Activated naive CD4-positive, alpha-beta T cell treated with anti-CD3 and anti-CD28 coated beads, Interleukin-2, amount 50 U/mL, for 72 hours (primary cell): ENCODE measurements around the gene JPH3. TPM values are rescaled to one million over a fixed set of nuclear protein-coding genes. Genes with fewer than 3 reads are reported as not detected.
A peak's percentile ranks its signal among the peaks of the same experiment; 100 is the strongest.
"Not testable (repeated sequence)": the region's sequence is repeated elsewhere in the genome, so short reads cannot be mapped to it uniquely, and the experiment has no call there.

Experiments used
- ATAC-seq, 2 donors: fragments of 150-1000 bp; cut with Tn5 transposase; 2 replicates each; pipeline ENCODE4 v1.10.0; 2021; ENCODE audit warnings: mild to moderate bottlenecking in 2 of 2, moderate library complexity in 2 of 2
- DNase-seq, 2 donors: peaks; one replicate each; pipeline ENCODE4 v3.0.0; 2021 to 2022; ENCODE audit warnings: low spot score in 2 of 2
- H3K27ac Mint-ChIP-seq, 2 donors: one replicate each; pipeline ENCODE4 v1.8.0; 2022; ENCODE audit warnings: mild to moderate bottlenecking in 2 of 2, mixed read lengths in 2 of 2
- H3K36me3 Mint-ChIP-seq, 2 donors: one replicate each; pipeline ENCODE4 v1.8.0; 2022; ENCODE audit warnings: mixed read lengths in 2 of 2
- H3K9me3 Mint-ChIP-seq, 2 donors: one replicate each; pipeline ENCODE4 v1.8.0; 2022; ENCODE audit warnings: mixed read lengths in 2 of 2
- total RNA-seq, 2 donors: library from RNA; stranded (reverse); gene quantifications; one replicate each; pipeline ENCODE4 v1.2.3, GENCODE V29; 2022

The JPH3 gene
- total RNA-seq, 2 donors from 2014 or later = 0.37 TPM; not detected in 1

- DNase-seq = no peak
- Mint-ChIP-seq H3K9me3 (no peaks in the 10 kb centered on the region), H3K27ac (no peak overlapping the region)
Measured at GRCh38 chr16:87569601-87570571, 32.4 kb upstream of the JPH3 start.

GRCh38 chr16:87570572-87570937, 31.8 kb upstream of the JPH3 start:
- Mint-ChIP-seq H3K9me3 (no peaks in the 10 kb centered on the region), H3K36me3 (no peaks in the 10 kb centered on the region)
- DNase-seq = no peak

More at GRCh38 chr16:87569601-87570571, 32.4 kb upstream of the JPH3 start:
- ATAC-seq = no peak
- no peaks in the 10 kb centered on the region for H3K36me3 Mint-ChIP-seq

DNA sequence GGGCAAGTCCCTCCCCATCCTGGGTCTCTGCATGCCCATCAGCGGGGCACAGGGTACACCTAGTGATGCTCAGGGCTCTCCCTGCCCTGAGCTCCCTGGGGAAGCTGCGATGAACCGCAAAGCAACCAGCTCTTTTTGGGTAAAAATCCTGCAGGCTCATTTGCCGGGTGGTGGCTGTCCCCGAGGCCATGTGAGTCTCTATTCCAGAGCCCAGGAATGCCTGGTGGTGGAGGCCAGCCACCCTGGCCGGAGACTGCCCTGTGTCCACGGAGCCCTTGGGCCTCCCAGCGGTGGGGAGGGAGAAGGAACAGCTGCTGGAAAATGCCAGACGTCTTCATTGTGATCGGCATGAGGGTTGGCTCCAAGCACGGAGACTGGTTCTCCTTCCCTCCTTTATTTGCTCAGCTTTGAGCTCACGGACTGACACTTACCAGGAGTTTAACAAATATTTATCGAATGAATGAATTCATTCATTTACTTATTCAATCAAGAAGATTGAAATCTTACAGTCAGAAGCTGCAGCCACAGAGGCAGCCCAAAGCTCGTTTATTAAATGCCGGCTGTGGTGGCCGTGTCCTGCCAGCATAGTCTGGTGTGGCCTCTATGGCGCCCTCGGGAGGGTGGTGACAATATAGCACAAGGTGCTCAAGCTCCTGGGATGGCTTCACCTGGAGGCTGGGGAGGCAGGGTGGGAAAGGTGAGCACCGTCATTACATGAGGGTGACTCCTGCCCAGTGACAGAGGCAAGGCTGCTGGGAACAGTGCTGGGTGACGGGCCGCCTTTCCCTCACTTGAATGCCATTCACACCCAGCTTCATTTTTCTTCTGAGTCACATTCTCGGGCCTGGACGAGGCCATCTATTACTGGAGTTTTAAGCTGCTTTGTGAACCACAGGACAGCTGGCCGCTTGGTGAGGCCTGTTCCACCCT, 31.1 kb upstream of the JPH3 start:
- H3K36me3 Mint-ChIP-seq = no peaks in the 10 kb centered on the region
- no peaks in the 10 kb centered on the region for H3K9me3 Mint-ChIP-seq
- DNase-seq = peak in 1 of 2 donors; percentile 41
- ATAC-seq = peak in 1 of 2 donors; percentile 54
- H3K27ac Mint-ChIP-seq = no peak overlapping the region

More at GRCh38 chr16:87570572-87570937, 31.8 kb upstream of the JPH3 start:
- no peak overlapping the region for H3K27ac Mint-ChIP-seq
- ATAC-seq = no peak

- DNase-seq = no peak
Measured at GRCh38 chr16:87571868-87572244, 30.5 kb upstream of the JPH3 start.

GRCh38 chr16:87572959-87573358, 29.3 kb upstream of the JPH3 start:
- ATAC-seq = no peak
- no peaks in the 10 kb centered on the region for H3K9me3 Mint-ChIP-seq
- H3K27ac Mint-ChIP-seq = no peak overlapping the region
- H3K36me3 Mint-ChIP-seq = no peaks in the 10 kb centered on the region
- DNase-seq = no peak

More at GRCh38 chr16:87571868-87572244, 30.5 kb upstream of the JPH3 start:
- Mint-ChIP-seq H3K9me3 (no peaks in the 10 kb centered on the region), H3K36me3 (no peaks in the 10 kb centered on the region), H3K27ac (no peak overlapping the region)
- no peak for ATAC-seq

DNA sequence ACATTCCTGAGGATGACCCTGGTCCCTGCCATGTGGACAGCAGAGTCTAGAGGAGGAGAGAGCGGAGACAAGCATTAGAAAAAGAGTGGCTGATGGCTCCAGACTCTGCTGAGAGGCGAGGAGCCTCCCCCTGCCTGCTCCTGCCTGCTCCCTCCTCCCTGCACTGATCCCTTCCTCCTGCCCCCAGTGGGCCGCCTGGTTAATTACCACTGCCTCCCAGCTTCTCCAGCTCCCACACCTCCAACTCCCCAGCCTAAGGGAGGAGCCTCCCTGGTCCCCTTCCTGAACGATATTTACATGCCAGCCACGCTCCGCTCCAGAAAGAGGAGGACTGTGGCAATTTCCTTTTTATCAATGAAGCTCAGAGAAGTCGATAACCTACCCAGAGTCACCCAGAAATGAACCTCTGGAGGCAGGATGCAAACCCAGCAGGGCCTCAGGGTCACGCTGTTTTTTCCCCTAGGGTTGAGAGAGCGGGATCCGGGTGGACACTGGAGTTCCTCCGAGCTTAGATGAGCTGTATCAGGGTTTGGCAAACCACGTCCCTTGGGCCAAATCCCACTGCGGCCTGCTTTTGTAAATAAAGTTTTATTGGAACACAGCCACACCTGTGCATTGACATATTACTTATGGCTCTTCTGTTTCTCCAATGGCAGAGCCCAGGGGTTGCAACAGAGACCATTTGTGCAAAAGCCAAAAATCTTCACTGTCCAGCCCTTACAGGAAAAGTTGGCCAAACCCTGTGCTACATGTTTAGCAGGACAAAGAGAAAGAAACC, 27.1 kb upstream of the JPH3 start:
- DNase-seq (no peak), ATAC-seq (no peak)
- H3K9me3 Mint-ChIP-seq = no peaks in the 10 kb centered on the region
- no peak overlapping the region for H3K27ac Mint-ChIP-seq
- H3K36me3 Mint-ChIP-seq = no peaks in the 10 kb centered on the region

DNA sequence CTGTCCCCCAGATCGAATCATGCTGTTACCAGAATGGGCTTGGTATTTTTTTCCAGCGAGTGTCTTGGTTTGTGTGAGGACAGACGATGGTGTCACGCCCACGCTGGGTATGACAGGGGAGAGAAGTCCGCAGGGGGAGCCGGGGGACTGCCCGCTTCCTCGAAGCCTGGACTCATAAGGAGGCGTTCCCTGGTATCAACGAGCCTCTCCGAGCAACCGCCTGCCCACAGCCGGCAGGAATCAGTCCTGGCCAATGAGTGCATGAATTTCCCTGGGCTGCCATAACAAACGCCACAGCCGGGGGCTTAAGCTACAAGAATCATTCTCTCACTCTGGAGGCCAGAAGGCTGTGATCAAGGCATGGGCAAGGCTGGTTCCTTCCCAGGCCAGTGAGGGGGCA, 26.1 kb upstream of the JPH3 start:
- DNase-seq (no peak), ATAC-seq (no peak)
- Mint-ChIP-seq H3K36me3 (no peaks in the 10 kb centered on the region), H3K27ac (no peak overlapping the region), H3K9me3 (no peaks in the 10 kb centered on the region)

GRCh38 chr16:87578142-87578930, 24.0 kb upstream of the JPH3 start:
- DNase-seq, H3K27ac Mint-ChIP-seq, H3K36me3 Mint-ChIP-seq, ATAC-seq, H3K9me3 Mint-ChIP-seq: not testable (repeated sequence)

DNA sequence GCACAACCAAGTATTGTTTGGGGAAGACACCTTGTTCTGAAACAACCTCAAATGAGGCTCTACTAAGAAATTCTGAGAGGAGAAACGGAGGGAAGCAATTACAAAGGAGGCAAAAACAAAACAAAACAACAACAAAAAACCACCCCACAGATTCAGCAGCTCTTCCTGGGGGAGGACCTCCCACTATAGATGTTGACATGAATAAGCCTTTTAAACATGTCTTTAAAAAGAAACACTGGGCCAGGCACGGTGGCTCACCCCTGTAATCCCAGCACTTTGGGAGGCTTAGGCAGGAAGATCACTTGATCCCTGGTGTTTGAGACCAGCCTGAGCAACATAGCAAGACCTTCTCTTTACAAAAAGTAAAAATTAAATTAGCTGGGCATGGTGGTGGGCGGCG, 22.6 kb upstream of the JPH3 start:
- no peaks in the 10 kb centered on the region for H3K9me3 Mint-ChIP-seq
- H3K27ac Mint-ChIP-seq = no peak overlapping the region
- H3K36me3 Mint-ChIP-seq = no peaks in the 10 kb centered on the region
- ATAC-seq (no peak), DNase-seq (no peak)

DNA sequence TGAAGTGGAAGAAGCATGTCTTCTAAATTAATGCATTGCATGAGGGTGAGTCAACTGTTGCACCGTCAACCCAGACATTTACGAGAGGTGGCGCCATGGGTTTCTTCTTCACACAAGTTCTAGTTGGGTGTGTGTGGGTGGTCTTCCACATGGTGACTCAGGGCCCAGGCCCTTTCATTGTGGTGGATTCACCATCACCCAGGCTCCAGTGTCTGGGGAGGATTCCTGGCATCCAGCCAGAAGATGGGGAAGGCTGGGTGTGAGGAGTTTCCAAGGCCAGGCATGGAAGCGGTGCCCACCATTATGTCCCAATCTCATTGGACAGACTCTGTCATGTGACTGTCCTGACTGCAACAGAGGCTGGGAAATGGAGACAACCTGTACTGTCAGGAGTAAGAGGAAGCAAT, 21.4 kb upstream of the JPH3 start:
- no peak for DNase-seq
- Mint-ChIP-seq H3K27ac (no peak overlapping the region), H3K9me3 (no peaks in the 10 kb centered on the region), H3K36me3 (no peaks in the 10 kb centered on the region)
- ATAC-seq = peak in 1 of 2 donors; percentile 34

GRCh38 chr16:87581857-87582215, 20.5 kb upstream of the JPH3 start:
- no peak overlapping the region for H3K27ac Mint-ChIP-seq
- ATAC-seq = no peak
- H3K36me3 Mint-ChIP-seq = no peaks in the 10 kb centered on the region
- no peaks in the 10 kb centered on the region for H3K9me3 Mint-ChIP-seq
- no peak for DNase-seq

- ATAC-seq (no peak), DNase-seq (no peak)
- Mint-ChIP-seq H3K9me3 (no peaks in the 10 kb centered on the region), H3K36me3 (no peaks in the 10 kb centered on the region), H3K27ac (no peak overlapping the region)
Measured at GRCh38 chr16:87582216-87582965, 19.9 kb upstream of the JPH3 start.

DNA sequence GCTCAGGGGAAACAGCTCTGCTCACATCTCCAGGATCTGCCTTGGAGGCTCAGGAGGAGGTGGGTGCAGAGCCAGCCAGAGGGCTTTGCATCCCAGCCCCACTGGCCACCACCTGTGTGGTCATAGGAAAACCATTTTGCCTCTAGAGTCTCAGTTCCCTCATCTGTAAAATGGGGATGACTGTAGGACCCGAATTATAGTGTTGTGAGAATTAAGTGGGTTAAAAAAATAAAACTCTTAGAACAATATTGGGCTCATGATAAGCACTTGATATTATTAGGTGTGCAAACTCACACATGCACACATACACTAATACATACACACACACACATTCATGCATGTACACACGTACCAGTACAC, 19.4 kb upstream of the JPH3 start:
- no peak overlapping the region for H3K27ac Mint-ChIP-seq
- no peaks in the 10 kb centered on the region for H3K9me3 Mint-ChIP-seq
- no peaks in the 10 kb centered on the region for H3K36me3 Mint-ChIP-seq
- DNase-seq (no peak), ATAC-seq (no peak)

DNA sequence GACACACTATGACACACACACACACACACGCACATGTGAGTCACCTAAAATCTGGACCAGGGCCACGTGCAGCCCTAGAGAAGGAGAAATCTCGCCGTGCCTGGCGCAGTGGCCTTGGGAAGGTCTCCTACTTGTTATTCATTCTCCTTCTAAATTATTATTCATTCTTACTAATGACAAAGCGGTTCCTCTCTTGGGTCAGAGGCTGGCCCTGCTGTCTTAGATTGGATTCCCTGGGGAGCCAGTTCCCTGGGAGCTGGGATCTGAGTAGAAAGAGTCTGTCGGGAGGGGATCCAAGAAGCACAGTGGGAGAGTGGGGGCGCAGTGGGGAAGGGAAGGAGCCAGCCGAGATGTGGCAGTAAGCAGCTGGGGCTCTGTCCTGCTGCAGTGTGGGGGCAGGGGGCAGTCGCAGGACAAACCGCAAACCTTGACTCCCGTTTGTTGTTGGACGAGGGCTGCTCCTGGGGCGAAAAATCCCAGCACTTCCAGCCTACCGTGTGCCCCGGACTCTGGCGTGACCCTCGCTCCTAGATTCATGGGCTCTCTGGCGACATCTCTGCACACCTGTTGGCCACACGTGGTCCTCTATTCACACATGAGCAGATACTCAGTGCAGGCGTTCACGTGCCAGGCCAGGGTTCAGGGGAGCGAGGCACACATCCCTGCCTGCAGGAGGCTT, 18.7 kb upstream of the JPH3 start:
- Mint-ChIP-seq H3K9me3 (no peaks in the 10 kb centered on the region), H3K36me3 (no peaks in the 10 kb centered on the region), H3K27ac (no peak overlapping the region)
- ATAC-seq = no peak
- DNase-seq = no peak

- DNase-seq = no peak
- Mint-ChIP-seq H3K36me3 (no peaks in the 10 kb centered on the region), H3K9me3 (no peaks in the 10 kb centered on the region), H3K27ac (no peak overlapping the region)
- ATAC-seq = no peak
Measured at GRCh38 chr16:87584271-87584670, 18.0 kb upstream of the JPH3 start.
